Retinal pigment epithelial cell (primary cell): ENCODE data around the gene FAM13A.
"Not testable (repeated sequence)": the region's sequence is repeated elsewhere in the genome, so short reads cannot be mapped to it uniquely, and the experiment has no call there.

Experiments
- DNase-seq: peaks from one replicate; pipeline ENCODE4 v3.0.0-alpha.2; 2010; ENCODE audit warnings: low read depth
- H3K4me3 ChIP-seq: 2 replicates; pipeline ENCODE4 v1.5.1; 2011; ENCODE audit warnings: mild to moderate bottlenecking, low read length, control low read depth, moderate library complexity
- CTCF ChIP-seq: conservative IDR thresholded peaks from 2 replicates; pipeline ENCODE4 v1.5.1; 2011; ENCODE audit warnings: low read depth, low read length, control low read depth, inconsistent platforms

The FAM13A gene

DNA sequence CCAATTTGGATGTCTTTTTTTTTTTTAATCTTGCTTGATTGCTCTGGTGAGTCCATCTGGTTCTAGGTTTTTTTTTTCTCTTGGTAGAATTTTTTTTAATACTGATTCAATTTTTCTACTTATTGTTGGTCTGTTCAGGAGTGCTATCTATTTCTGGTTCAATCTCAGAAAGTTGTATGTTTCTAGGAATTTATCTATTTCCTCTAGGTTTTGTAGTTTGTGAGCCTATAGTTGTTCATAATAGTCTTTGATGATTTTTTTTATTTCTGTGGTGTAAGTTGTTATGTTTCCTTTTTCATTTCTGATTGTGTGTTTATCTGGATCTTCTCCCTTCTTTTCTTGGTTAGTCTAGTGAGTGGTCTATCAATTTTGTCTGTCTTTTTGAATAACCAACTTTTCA lies 129.6 kb downstream of the FAM13A start:
- H3K4me3 ChIP-seq, result no peak overlapping the region
- no peak for TF ChIP-seq CTCF
- no peak for DNase-seq

DNA sequence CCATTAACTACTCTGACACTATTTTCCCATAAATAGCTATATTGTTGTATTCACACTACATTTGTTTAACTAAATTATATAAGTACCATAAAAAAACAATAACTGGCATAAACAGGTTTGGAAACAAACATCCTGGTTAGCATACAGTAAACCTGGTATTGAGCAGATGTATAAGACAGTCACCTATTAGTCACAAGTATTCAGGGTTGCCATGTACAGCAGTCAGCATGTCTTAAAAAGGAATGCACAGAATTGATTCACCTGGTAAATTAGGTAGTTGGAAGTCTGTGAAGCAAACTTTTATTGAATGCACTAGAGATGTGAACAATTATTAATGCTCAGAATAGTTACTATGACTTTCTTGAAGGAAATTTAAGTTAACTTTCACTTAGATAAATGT lies 137.9 kb downstream of the FAM13A start:
- TF ChIP-seq CTCF, result no peak
- no peak overlapping the region for H3K4me3 ChIP-seq
- DNase-seq, result no peak

DNA sequence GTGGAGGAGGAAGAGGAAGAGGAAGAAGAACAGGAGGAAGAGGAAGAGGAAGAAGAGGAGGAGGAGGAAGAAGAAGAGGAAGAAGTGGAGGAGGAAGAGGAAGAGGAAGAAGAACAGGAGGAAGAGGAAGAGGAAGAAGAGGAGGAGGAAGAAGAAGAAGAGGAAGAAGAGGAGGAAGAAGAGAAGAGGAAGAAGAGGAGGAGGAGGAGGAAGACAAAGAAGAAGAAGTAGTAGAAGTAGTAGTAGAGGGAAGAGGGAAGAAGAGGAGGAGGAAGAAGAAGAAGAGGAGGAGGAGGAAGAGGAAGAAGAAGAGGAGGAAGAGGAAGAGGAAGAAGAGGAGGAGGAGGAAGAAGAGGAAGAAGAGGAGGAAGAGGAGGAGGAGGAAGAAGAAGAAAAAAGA lies 143.8 kb downstream of the FAM13A start:
- H3K4me3 ChIP-seq, DNase-seq: not testable (repeated sequence)

DNA sequence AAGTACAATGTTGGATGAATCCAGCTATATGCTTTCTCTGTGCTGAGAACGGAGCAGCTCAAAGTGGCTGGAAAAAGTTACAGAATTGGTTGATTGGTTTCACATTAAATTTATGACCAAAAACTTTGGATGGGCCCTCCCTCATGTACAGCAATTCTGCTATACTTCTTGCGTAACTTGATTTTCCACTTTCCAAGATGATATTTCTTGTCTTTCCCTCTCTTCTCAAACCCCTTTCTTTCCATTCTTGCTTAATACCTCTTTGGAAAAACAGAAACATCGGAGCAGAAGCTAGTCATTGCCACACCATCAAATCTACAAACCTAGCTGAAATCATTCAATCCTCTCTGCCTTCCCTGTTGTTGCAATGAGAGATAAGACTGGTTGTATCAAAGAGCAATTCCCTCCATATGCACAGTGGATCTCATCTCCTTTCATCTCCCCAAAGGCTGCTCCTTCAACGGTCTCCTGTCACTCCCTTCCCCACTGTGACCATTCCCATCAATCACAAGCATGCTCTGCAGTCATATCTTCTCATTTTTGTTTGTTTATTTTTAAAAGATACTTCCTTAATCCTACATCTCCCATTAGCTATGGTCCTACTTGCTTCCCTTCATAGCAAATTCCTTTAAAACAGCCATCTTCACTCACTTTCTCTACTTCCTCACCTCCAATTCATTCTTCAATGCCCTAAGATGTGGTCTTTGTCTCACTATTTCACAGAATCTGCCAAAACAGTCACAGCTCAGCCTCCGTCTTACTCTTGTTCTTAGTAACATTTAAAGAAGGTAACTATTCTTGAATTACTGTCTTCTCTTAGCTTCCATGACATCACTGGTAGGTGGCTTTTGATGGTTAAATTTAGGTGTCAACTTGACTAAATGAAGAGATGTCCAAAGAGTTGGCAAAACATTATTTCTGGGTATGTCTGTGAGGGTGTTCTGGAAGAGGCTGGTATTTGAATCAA lies 145.5 kb downstream of the FAM13A start:
- TF ChIP-seq CTCF, result no peak
- DNase-seq, result no peak
- no peak overlapping the region for H3K4me3 ChIP-seq

DNA sequence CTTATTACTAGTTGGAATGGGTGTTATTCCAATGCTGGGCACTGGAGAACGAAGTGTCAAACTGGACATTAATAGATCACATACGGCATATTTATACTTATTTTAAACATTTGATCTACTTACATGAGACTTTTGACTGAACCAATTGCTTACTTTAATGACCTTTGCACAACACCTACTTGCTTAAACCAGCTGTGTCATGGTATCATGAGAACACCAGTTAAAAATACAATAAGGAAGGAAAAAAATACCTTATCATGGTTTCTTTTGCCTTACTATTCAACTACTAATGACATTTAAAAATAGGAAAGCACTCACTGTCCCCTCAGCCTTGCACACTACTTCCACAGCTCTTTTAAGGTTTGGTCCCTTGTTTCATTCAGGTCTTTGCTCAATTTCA lies 146.9 kb downstream of the FAM13A start:
- no peak for DNase-seq
- H3K4me3 ChIP-seq, result no peak overlapping the region
- no peak for TF ChIP-seq CTCF

DNA sequence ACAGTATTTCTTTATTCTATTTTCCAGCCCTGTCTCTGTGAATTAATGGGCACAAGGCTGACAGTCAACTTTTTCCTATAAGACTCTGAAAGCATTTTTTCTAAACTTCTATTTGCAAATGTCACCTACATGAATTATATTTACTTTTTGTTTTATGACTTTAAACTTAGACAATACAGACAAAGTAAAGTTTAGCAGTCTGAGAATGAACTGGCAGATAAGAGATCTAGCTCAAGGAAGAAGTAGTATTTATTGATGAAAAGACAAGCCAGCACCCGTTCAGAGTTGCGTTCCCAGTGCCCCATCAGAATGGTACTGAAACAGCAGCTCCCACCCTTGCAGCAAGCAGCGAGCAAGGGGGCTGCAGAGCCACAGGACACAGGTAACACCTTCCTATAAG lies 148.5 kb downstream of the FAM13A start:
- H3K4me3 ChIP-seq, result no peak overlapping the region
- no peak for TF ChIP-seq CTCF
- DNase-seq, result no peak

DNA sequence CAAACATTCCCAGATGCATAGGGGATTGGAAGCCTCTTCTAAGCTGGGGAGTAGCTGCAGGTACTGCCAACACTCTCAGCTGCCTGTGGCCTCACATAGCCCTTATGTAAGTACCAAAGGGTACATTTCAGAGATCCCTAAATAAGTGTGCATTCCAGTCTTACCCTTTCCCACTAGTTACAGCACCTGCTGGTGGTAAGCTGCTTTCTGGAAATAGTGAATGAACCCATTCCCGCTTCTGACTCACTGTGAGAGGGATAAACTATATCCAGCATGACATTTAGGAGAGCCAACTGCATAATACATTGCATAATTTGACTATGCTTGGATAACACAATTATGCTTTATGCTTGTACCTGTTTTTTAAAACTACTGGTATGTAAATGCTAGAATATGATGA lies 149.0 kb downstream of the FAM13A start:
- DNase-seq, result peak; percentile 20
- TF ChIP-seq CTCF, result no peak
- no peak overlapping the region for H3K4me3 ChIP-seq
